H1 (cell line): Measurements from ENCODE around the gene FDPS. TPM values are rescaled to one million over a fixed set of nuclear protein-coding genes. Genes with fewer than 3 reads are reported as not detected.

ENCODE experiments used
- CTCF ChIA-PET: fragments of 300-600 bp; sonication (Branson Sonifier 250); formaldehyde crosslinking; loops from one replicate; lab custom pipeline; 2021; ENCODE audit not compliant: partially characterized antibody; lab: Charles Lee
- POLR2A ChIA-PET: fragments of 300-600 bp; sonication (Branson Sonifier 250); formaldehyde crosslinking; loops from one replicate; lab custom pipeline; 2021; ENCODE audit warnings: inconsistent platforms; ENCODE audit not compliant: partially characterized antibody; lab: Charles Lee
- DNase-seq, 2 experiments: peaks; one replicate each; pipeline versions ENCODE4 v3.0.0 to v3.0.0-alpha.2; 2010 to 2022; ENCODE audit warnings: low spot score in 2 of 2, low read depth in 1 of 2, mixed read lengths in 1 of 2
- FAIRE-seq: peaks from 2 replicates; lab custom pipeline; 2011; peaks lifted over from hg19 to GRCh38; lab: Jason Lieb, UNC
- H2AFZ ChIP-seq: 2 replicates; pipeline ENCODE4 v1.8.1; 2012; ENCODE audit warnings: low read length, inconsistent platforms
- H2AK5ac ChIP-seq: 2 replicates; pipeline ENCODE4 v1.6.1; 2013; ENCODE audit warnings: low read depth, low read length
- H2BK120ac ChIP-seq: replicated peaks from 2 replicates; pipeline ENCODE3; 2013; ENCODE audit warnings: low read depth, low read length, inconsistent platforms
- H2BK12ac ChIP-seq: 2 replicates; pipeline ENCODE4 v1.6.1; 2013; ENCODE audit warnings: low read depth, low read length
- H2BK15ac ChIP-seq: 2 replicates; pipeline ENCODE4 v1.6.1; 2013; ENCODE audit warnings: low read length
- H2BK20ac ChIP-seq: 2 replicates; pipeline ENCODE4 v1.6.1; 2013; ENCODE audit warnings: low read length
- H2BK5ac ChIP-seq: 2 replicates; pipeline ENCODE4 v1.6.1; 2013; ENCODE audit warnings: low read depth, low read length
- H3K14ac ChIP-seq: 2 replicates; pipeline ENCODE4 v1.6.1; 2013; ENCODE audit warnings: inconsistent platforms; ENCODE audit not compliant: insufficient read length
- H3K18ac ChIP-seq: 2 replicates; pipeline ENCODE4 v1.6.1; 2013; ENCODE audit warnings: low read length; ENCODE audit errors: extremely low read depth
- H3K23ac ChIP-seq: 2 replicates; pipeline ENCODE4 v1.6.1; 2013; ENCODE audit warnings: inconsistent platforms; ENCODE audit not compliant: insufficient read length
- H3K23me2 ChIP-seq: 2 replicates; pipeline ENCODE4 v1.6.1; 2013; ENCODE audit warnings: low read depth, low read length
- H3K27ac ChIP-seq: 2 replicates; pipeline ENCODE4 v1.6.1; 2011; ENCODE audit warnings: low read depth, low read length, inconsistent platforms
- H3K27me3 ChIP-seq, 4 experiments: replicated peaks in 1 of 4; 1 replicate in 1 of 4; 2 replicates in 3 of 4; pipeline versions ENCODE4 v1.6.1 to v1.8.1; 2011 to 2013; ENCODE audit warnings: low read length in 3 of 4, mild to moderate bottlenecking in 3 of 4, inconsistent platforms in 2 of 4, mixed read lengths in 2 of 4, moderate library complexity in 1 of 4; ENCODE audit not compliant: control insufficient read depth in 3 of 4, insufficient read depth in 3 of 4; ENCODE audit errors: extremely low read depth in 1 of 4
- H3K36me3 ChIP-seq, 4 experiments: 2 replicates each; pipeline versions ENCODE4 v1.6.1 to v1.8.1; 2011 to 2013; ENCODE audit warnings: mild to moderate bottlenecking in 4 of 4, low read length in 3 of 4, moderate library complexity in 2 of 4, control low read depth in 1 of 4, inconsistent platforms in 1 of 4; ENCODE audit not compliant: insufficient read depth in 4 of 4, control insufficient read depth in 2 of 4
- H3K4ac ChIP-seq: replicated peaks from 2 replicates; pipeline ENCODE3; 2013; ENCODE audit warnings: low read length, low read depth, mixed read lengths, inconsistent platforms; ENCODE audit not compliant: insufficient read length
- H3K4me1 ChIP-seq, 4 experiments: replicated peaks in 1 of 4; 1 replicate in 1 of 4; 2 replicates in 3 of 4; pipeline versions ENCODE4 v1.6.1 to v1.8.1; 2011 to 2013; ENCODE audit warnings: low read length in 3 of 4, inconsistent platforms in 2 of 4, mixed read lengths in 1 of 4; ENCODE audit not compliant: insufficient read depth in 4 of 4, control insufficient read depth in 3 of 4
- H3K4me2 ChIP-seq, 2 experiments: 2 replicates each; pipeline versions ENCODE4 v1.6.1 to v1.8.1; 2011 to 2013; ENCODE audit warnings: low read depth in 2 of 2, low read length in 2 of 2, control low read depth in 1 of 2, inconsistent platforms in 1 of 2, mild to moderate bottlenecking in 1 of 2; ENCODE audit not compliant: insufficient read depth in 1 of 2
- H3K4me3 ChIP-seq, 4 experiments: fragments of 200-600, 300-600 bp in 1 of 4; sonication (generic), shearing (Covaris generic), sonication (Bioruptor Twin) in 1 of 4; 2 replicates each; pipeline versions ENCODE4 v1.5.1 to v1.8.1; 2011 to 2016; ENCODE audit warnings: low read length in 4 of 4, low read depth in 3 of 4, control low read depth in 2 of 4, inconsistent platforms in 2 of 4, mild to moderate bottlenecking in 2 of 4, mixed read lengths in 1 of 4, moderate library complexity in 1 of 4; ENCODE audit not compliant: insufficient read depth in 2 of 4; ENCODE audit errors: extremely low read depth in 1 of 4
- H3K56ac ChIP-seq: replicated peaks from 2 replicates; pipeline ENCODE3; 2013; ENCODE audit warnings: low read depth, mild to moderate bottlenecking, mixed read lengths, low read length, inconsistent platforms; ENCODE audit not compliant: insufficient read length
- H3K79me1 ChIP-seq: 2 replicates; pipeline ENCODE4 v1.6.1; 2013; ENCODE audit warnings: low read depth, low read length, control low read depth
- H3K79me2 ChIP-seq, 2 experiments: 2 replicates each; pipeline versions ENCODE4 v1.6.1 to v1.8.1; 2012 to 2013; ENCODE audit warnings: low read length in 2 of 2, mild to moderate bottlenecking in 2 of 2, inconsistent platforms in 1 of 2; ENCODE audit not compliant: insufficient read depth in 2 of 2, control insufficient read depth in 1 of 2
- H3K9ac ChIP-seq, 4 experiments: replicated peaks in 1 of 4; 1 replicate in 1 of 4; 2 replicates in 3 of 4; pipeline versions ENCODE4 v1.6.1 to v1.8.1; 2011 to 2013; ENCODE audit warnings: low read depth in 3 of 4, low read length in 3 of 4, control low read depth in 2 of 4, mild to moderate bottlenecking in 2 of 4, moderate library complexity in 2 of 4, inconsistent platforms in 1 of 4; ENCODE audit errors: extremely low read depth in 1 of 4
- H3K9me3 ChIP-seq, 2 experiments: 2 replicates each; pipeline versions ENCODE4 v1.6.1 to v1.8.1; 2012 to 2013; ENCODE audit warnings: mild to moderate bottlenecking in 2 of 2, moderate library complexity in 2 of 2, control low read depth in 1 of 2, inconsistent platforms in 1 of 2, low read depth in 1 of 2, low read length in 1 of 2, mixed read lengths in 1 of 2; ENCODE audit not compliant: insufficient read depth in 2 of 2
- H4K20me1 ChIP-seq, 2 experiments: replicated peaks in 1 of 2; 2 replicates each; pipeline versions ENCODE3 to v1.8.1; 2011 to 2013; ENCODE audit warnings: inconsistent platforms in 2 of 2, low read length in 2 of 2, mild to moderate bottlenecking in 1 of 2; ENCODE audit not compliant: insufficient read depth in 2 of 2, control insufficient read depth in 1 of 2
- H4K5ac ChIP-seq: 2 replicates; pipeline ENCODE4 v1.6.1; 2013; ENCODE audit warnings: low read length, low read depth, mixed read lengths, inconsistent platforms; ENCODE audit not compliant: insufficient read length
- H4K8ac ChIP-seq: 2 replicates; pipeline ENCODE4 v1.8.0; 2013; ENCODE audit warnings: mild to moderate bottlenecking, moderate library complexity, low read length, inconsistent platforms; ENCODE audit not compliant: insufficient read depth; ENCODE audit errors: extremely low read depth
- H4K91ac ChIP-seq: replicated peaks from 2 replicates; pipeline ENCODE3; 2013; ENCODE audit warnings: low read length, mixed read lengths, inconsistent platforms; ENCODE audit not compliant: insufficient read length
- ASH2L ChIP-seq: fragments of 200-600, 300-600 bp; sonication (generic); IDR thresholded peaks from one replicate; pipeline ENCODE4 v1.7.1; 2017; ENCODE audit warnings: low read length
- MAX ChIP-seq: IDR thresholded peaks from 2 replicates; pipeline ENCODE4 v1.6.1; 2012; ENCODE audit warnings: inconsistent platforms
- POLR2AphosphoS5 ChIP-seq: IDR thresholded peaks from 2 replicates; pipeline ENCODE4 v1.6.1; 2011; ENCODE audit warnings: low read depth, low read length
- TAF7 ChIP-seq: optimal IDR thresholded peaks from 2 replicates; pipeline ENCODE3; 2011; ENCODE audit warnings: low read depth, mild to moderate bottlenecking, inconsistent platforms, low read length, moderate library complexity, borderline replicate concordance
- WGBS, 2 experiments: shearing (Covaris generic) in 1 of 2; methylation state at CpG; one replicate each; pipeline versions ENCODE4 v1.1.6 to v1.1.7; 2013 to 2015; ENCODE audit warnings: low lambda C conversion rate in 2 of 2, mixed read lengths in 2 of 2, inconsistent platforms in 1 of 2, low coverage in 1 of 2, missing lambda C conversion rate in 1 of 2; ENCODE audit not compliant: insufficient replicate concordance in 2 of 2, insufficient coverage in 1 of 2, insufficient read length in 1 of 2; ENCODE audit errors: extremely low coverage in 1 of 2, missing lambda C conversion rate in 1 of 2; 5-methylcytosine and 5-hydroxymethylcytosine counted together
- polyA plus RNA-seq, 7 experiments: library from polyadenylated mRNA; depleted of rRNA in 3 of 7; stranded (reverse) in 5 of 7; unstranded in 2 of 7; fragments of >200 nt in 5 of 7; fragments of 200-250 nt in 2 of 7; gene quantifications; 1 replicate in 5 of 7; 2 replicates in 1 of 7; 4 replicates in 1 of 7; pipeline versions ENCODE4 v1.2.1 to v1.2.3, GENCODE V29; 2011 to 2013; ENCODE audit warnings: missing spikeins in 2 of 7, mixed read lengths in 2 of 7
- total RNA-seq: library from RNA; stranded (reverse); fragmentation: NEBNext Ultra II Directional; extraction: Animal tissue kit (Norgen Biotek cat#: 25700); gene quantifications from 2 replicates; pipeline ENCODE4 v1.2.1, GENCODE V29; 2021

The FDPS gene
- total and polyA plus RNA-seq, 2 of the 8 experiments (the other 6 are each of a cell fraction or from before 2014, with no cell fraction given), result 267 to 368 TPM

GRCh38 chr1:155301342-155301841, 7.3 kb upstream of the FDPS start, which contains the start of gene PKLR:
TSS of gene PKLR (minus strand) at chr1:155301438. CDS start at chr1:155301395, 43 bp downstream.
- DNase-seq (no peak), FAIRE-seq (no peak)
- H3K23ac ChIP-seq, result no peak within 1 kb of the TSS
- no peak within 1 kb of the TSS for H3K27ac ChIP-seq
- H4K5ac ChIP-seq, result no peak within 1 kb of the TSS
- CTCF ChIA-PET, result interaction anchor here (1.4 to 2.9 kb wide), 5 partner anchors 9 to 51 kb away, joined by 4 to 11 read pairs (median 7); no protein-coding TSS in a partner anchor
- no peaks in the 10 kb centered on the region for H3K79me1 ChIP-seq
- TF ChIP-seq POLR2AphosphoS5 (no peak), TAF7 (no peak), ASH2L (no peak), MAX (no peak)
- no peaks in the 10 kb centered on the region for H4K20me1 ChIP-seq
- H4K91ac ChIP-seq, result no peak within 1 kb of the TSS
- no peaks in the 10 kb centered on the region for H3K9me3 ChIP-seq
- peak within 1 kb of the TSS; percentile 65; the same call in 1 of the 2 replicates for H2AK5ac ChIP-seq
- H2BK12ac ChIP-seq, result no peak within 1 kb of the TSS
- H2BK5ac ChIP-seq, result no peak within 1 kb of the TSS
- no peak within 1 kb of the TSS; the same call in 1 of the 2 replicates for H4K8ac ChIP-seq
- H3K36me3 ChIP-seq, result no peaks in the 10 kb centered on the region
- no peak within 1 kb of the TSS for H3K9ac ChIP-seq
- no peak within 1 kb of the TSS for H3K18ac ChIP-seq
- H3K4me1 ChIP-seq, result peaks cover 0 to 10% (median 2%) of the 10 kb centered on the region in 4 experiments; a peak in 5 of 7 replicates
- POLR2A ChIA-PET, result interaction anchor here (1.2 kb wide), 1 partner anchor 39 kb away, joined by 3 read pairs; the partner anchor contains the start of gene SCAMP3
- H2BK20ac ChIP-seq, result no peak within 1 kb of the TSS
- no peak within 1 kb of the TSS for H2AFZ ChIP-seq
- no peaks in the 10 kb centered on the region for H3K79me2 ChIP-seq
- H3K56ac ChIP-seq, result no peak within 1 kb of the TSS
- H3K4me2 ChIP-seq, result no peak within 1 kb of the TSS
- no peak within 1 kb of the TSS for H3K4me3 ChIP-seq
- no peaks in the 10 kb centered on the region; a peak in 2 of 7 replicates for H3K27me3 ChIP-seq
- no peak within 1 kb of the TSS for H2BK120ac ChIP-seq
- H3K23me2 ChIP-seq, result peaks cover under 1% of the 10 kb centered on the region; the same call in 1 of the 2 replicates
- H2BK15ac ChIP-seq, result no peak within 1 kb of the TSS
- WGBS, 2 experiments, result 96% methylated on average over 5 of the region's 5 CpGs; no CpG with 5 or more reads in 1 of the 2 experiments
- H3K4ac ChIP-seq, result no peak within 1 kb of the TSS
- no peak within 1 kb of the TSS for H3K14ac ChIP-seq
